WTC11 (cell line): ENCODE results near the gene WNT1. TPM values are rescaled to one million over a fixed set of nuclear protein-coding genes. Genes with fewer than 3 reads are reported as not detected.

ENCODE experiments used
- CREB1 ChIP-seq: sonication (generic); formaldehyde crosslinking; IDR thresholded peaks from 2 replicates; pipeline ENCODE4 v1.8.0; 2023; ENCODE audit warnings: mild to moderate bottlenecking, missing genetic modification reagents
- CREM ChIP-seq: sonication (generic); formaldehyde crosslinking; IDR thresholded peaks from 2 replicates; pipeline ENCODE4 v1.8.1; 2022; ENCODE audit warnings: mild to moderate bottlenecking, missing genetic modification reagents, moderate library complexity
- MXD4 ChIP-seq: fragments of 250-450 bp; sonication (Bioruptor Pico); IDR thresholded peaks from 2 replicates; pipeline ENCODE4 v1.8.0; 2021; ENCODE audit warnings: mild to moderate bottlenecking, moderate library complexity, borderline replicate concordance
- NFYB ChIP-seq: sonication (generic); formaldehyde crosslinking; conservative IDR thresholded peaks from 2 replicates; pipeline ENCODE4 v1.8.0; 2022; ENCODE audit warnings: low read depth, missing genetic modification reagents
- NR1H2 ChIP-seq: sonication (generic); formaldehyde crosslinking; IDR thresholded peaks from 2 replicates; pipeline ENCODE4 v1.9.0; 2021; ENCODE audit warnings: mild to moderate bottlenecking, moderate library complexity, missing genetic modification reagents
- SMAD4 ChIP-seq: sonication (generic); formaldehyde crosslinking; IDR thresholded peaks from 2 replicates; pipeline ENCODE4 v1.8.0; 2022; ENCODE audit warnings: mild to moderate bottlenecking, missing genetic modification reagents
- SP1 ChIP-seq: sonication (generic); formaldehyde crosslinking; conservative IDR thresholded peaks from 2 replicates; pipeline ENCODE4 v1.8.1; 2022; ENCODE audit warnings: missing genetic modification reagents
- TCF7 ChIP-seq: sonication (generic); formaldehyde crosslinking; IDR thresholded peaks from 2 replicates; pipeline ENCODE4 v1.8.0; 2022; ENCODE audit warnings: mild to moderate bottlenecking, low read depth, missing genetic modification reagents, moderate library complexity
- ZNF121 ChIP-seq: sonication (generic); formaldehyde crosslinking; IDR thresholded peaks from 2 replicates; pipeline ENCODE4 v1.8.0; 2023; ENCODE audit warnings: missing genetic modification reagents
- ZNF232 ChIP-seq: sonication (generic); formaldehyde crosslinking; IDR thresholded peaks from 2 replicates; pipeline ENCODE4 v1.8.0; 2022; ENCODE audit warnings: mild to moderate bottlenecking, missing genetic modification reagents
- ZNF317 ChIP-seq: sonication (generic); formaldehyde crosslinking; IDR thresholded peaks from 2 replicates; pipeline ENCODE4 v1.8.1; 2023; ENCODE audit warnings: low read depth, mild to moderate bottlenecking, moderate library complexity, missing genetic modification reagents, borderline replicate concordance
- ZNF416 ChIP-seq: fragments of 250-450 bp; sonication (Bioruptor Pico); IDR thresholded peaks from 2 replicates; pipeline ENCODE4 v1.9.0; 2021; ENCODE audit warnings: mild to moderate bottlenecking, inconsistent platforms
- total RNA-seq: library from RNA; stranded (reverse); gene quantifications from 3 replicates; pipeline ENCODE4 v1.2.3, GENCODE V29; 2021
- TF ChIP-seq, protein P1 (sequence below): sonication (generic); formaldehyde crosslinking; IDR thresholded peaks from 2 replicates; pipeline ENCODE4 v1.8.0; 2022; ENCODE audit warnings: mild to moderate bottlenecking, missing genetic modification reagents
- TF ChIP-seq, protein P2 (sequence below): sonication (generic); formaldehyde crosslinking; conservative IDR thresholded peaks from 2 replicates; pipeline ENCODE4 v1.8.1; 2023; ENCODE audit warnings: mild to moderate bottlenecking, low read depth, missing genetic modification reagents, moderate library complexity
- TF ChIP-seq, protein P3 (sequence below): sonication (generic); formaldehyde crosslinking; conservative IDR thresholded peaks from 2 replicates; pipeline ENCODE4 v1.8.1; 2022; ENCODE audit warnings: mild to moderate bottlenecking, missing genetic modification reagents
- TF ChIP-seq, protein P4 (sequence below): sonication (generic); formaldehyde crosslinking; IDR thresholded peaks from 2 replicates; pipeline ENCODE4 v1.8.1; 2022; ENCODE audit warnings: mild to moderate bottlenecking, missing genetic modification reagents, moderate library complexity, borderline replicate concordance
- TF ChIP-seq, protein P5 (sequence below): fragments of 250-450 bp; sonication (Bioruptor Pico); conservative IDR thresholded peaks from 2 replicates; pipeline ENCODE4 v1.9.0; 2021; ENCODE audit warnings: mild to moderate bottlenecking
- TF ChIP-seq, protein P6 (sequence below): sonication (generic); formaldehyde crosslinking; IDR thresholded peaks from 2 replicates; pipeline ENCODE4 v1.8.1; 2022; ENCODE audit warnings: low read depth, mild to moderate bottlenecking, moderate library complexity, missing genetic modification reagents, borderline replicate concordance
- TF ChIP-seq, protein P7 (sequence below): fragments of 250-450 bp; sonication (Bioruptor Pico); IDR thresholded peaks from 2 replicates; pipeline ENCODE4 v1.9.0; 2021; ENCODE audit warnings: moderate library complexity, mild to moderate bottlenecking, inconsistent platforms, borderline replicate concordance
- TF ChIP-seq, protein P8 (sequence below): fragments of 250-450 bp; sonication (Bioruptor Pico); IDR thresholded peaks from 2 replicates; pipeline ENCODE4 v1.9.0; 2021; ENCODE audit warnings: mild to moderate bottlenecking, borderline replicate concordance
- TF ChIP-seq, protein P9 (sequence below): fragments of 200-600 bp; IDR thresholded peaks from 2 replicates; pipeline ENCODE4 v1.8.0; 2022; ENCODE audit warnings: antibody characterized with exemption

The WNT1 gene
- total RNA-seq, 1 experiment from 2014 or later: not detected

DNA sequence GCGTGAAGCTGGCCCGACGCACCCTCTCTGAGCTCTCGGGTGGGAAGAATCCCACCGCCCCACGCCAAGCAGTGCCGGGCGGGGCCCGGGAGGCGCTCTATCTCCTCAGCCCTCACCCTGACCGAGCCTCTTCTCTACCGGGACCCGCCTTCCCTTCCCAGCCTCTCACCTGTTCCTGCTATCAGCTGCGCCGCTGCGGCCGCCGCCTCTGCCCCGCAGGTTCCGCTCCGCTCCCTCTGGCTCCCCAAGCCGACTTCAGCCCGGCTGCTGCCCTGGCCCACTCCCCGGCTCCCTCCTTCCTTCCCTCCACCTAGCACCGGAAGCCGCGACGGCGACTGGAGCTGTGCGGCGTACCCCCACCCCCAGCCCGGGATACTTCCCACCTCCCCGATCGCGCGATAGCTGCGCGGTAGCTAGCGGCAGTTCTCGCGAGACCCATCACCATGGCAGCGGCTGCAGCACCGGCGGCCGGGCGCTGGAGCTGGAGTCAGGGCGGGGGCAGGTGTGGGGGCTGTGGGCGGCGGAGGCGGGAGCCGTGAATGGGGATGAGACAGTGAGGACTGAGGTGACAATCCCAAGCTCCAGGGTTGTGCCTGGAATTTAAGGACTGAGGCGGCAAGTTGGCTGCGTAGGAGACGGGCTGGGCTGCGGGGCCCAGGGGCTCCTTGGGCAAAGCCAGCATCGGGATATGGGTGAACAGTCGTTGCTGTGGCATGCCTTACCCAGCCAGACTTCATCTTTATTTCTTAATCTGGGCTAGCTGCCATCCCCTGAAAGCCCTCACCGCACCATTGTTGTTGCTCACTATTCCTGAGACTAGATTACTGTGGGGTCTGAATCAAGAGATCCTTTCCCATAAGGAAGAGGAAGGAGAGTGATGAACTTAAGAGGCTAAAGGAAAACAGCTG, 20.7 kb upstream of the WNT1 start, which contains the start of gene ARF3 (continued):
- 0 out of 2 replicates have a peak, but pooled peaks have one; percentile 19 for TF ChIP-seq CREM (CRISPR knock-in tag)
- no peak for TF ChIP-seq TCF7
- peak; percentile 77 for TF ChIP-seq SP1 (CRISPR knock-in tag)
- no peak for TF ChIP-seq NR1H2 (CRISPR knock-in tag)
- TF ChIP-seq ZNF232 (CRISPR knock-in tag): peak; percentile 77; the same call in 1 of the 2 replicates
- TF ChIP-seq MXD4 (CRISPR knock-in tag): no peak
- TF ChIP-seq, protein P1, sequence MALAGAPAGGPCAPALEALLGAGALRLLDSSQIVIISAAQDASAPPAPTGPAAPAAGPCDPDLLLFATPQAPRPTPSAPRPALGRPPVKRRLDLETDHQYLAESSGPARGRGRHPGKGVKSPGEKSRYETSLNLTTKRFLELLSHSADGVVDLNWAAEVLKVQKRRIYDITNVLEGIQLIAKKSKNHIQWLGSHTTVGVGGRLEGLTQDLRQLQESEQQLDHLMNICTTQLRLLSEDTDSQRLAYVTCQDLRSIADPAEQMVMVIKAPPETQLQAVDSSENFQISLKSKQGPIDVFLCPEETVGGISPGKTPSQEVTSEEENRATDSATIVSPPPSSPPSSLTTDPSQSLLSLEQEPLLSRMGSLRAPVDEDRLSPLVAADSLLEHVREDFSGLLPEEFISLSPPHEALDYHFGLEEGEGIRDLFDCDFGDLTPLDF (CRISPR knock-in tag): no peak
- no peak for TF ChIP-seq CREB1 (CRISPR knock-in tag)
- TF ChIP-seq, protein P2, sequence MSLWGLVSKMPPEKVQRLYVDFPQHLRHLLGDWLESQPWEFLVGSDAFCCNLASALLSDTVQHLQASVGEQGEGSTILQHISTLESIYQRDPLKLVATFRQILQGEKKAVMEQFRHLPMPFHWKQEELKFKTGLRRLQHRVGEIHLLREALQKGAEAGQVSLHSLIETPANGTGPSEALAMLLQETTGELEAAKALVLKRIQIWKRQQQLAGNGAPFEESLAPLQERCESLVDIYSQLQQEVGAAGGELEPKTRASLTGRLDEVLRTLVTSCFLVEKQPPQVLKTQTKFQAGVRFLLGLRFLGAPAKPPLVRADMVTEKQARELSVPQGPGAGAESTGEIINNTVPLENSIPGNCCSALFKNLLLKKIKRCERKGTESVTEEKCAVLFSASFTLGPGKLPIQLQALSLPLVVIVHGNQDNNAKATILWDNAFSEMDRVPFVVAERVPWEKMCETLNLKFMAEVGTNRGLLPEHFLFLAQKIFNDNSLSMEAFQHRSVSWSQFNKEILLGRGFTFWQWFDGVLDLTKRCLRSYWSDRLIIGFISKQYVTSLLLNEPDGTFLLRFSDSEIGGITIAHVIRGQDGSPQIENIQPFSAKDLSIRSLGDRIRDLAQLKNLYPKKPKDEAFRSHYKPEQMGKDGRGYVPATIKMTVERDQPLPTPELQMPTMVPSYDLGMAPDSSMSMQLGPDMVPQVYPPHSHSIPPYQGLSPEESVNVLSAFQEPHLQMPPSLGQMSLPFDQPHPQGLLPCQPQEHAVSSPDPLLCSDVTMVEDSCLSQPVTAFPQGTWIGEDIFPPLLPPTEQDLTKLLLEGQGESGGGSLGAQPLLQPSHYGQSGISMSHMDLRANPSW (CRISPR knock-in tag): no peak
- TF ChIP-seq, protein P3, sequence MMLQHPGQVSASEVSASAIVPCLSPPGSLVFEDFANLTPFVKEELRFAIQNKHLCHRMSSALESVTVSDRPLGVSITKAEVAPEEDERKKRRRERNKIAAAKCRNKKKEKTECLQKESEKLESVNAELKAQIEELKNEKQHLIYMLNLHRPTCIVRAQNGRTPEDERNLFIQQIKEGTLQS (CRISPR knock-in tag): no peak
- TF ChIP-seq ZNF121: no peak
- TF ChIP-seq, protein P4, sequence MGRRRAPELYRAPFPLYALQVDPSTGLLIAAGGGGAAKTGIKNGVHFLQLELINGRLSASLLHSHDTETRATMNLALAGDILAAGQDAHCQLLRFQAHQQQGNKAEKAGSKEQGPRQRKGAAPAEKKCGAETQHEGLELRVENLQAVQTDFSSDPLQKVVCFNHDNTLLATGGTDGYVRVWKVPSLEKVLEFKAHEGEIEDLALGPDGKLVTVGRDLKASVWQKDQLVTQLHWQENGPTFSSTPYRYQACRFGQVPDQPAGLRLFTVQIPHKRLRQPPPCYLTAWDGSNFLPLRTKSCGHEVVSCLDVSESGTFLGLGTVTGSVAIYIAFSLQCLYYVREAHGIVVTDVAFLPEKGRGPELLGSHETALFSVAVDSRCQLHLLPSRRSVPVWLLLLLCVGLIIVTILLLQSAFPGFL: no peak
- TF ChIP-seq, protein P5, sequence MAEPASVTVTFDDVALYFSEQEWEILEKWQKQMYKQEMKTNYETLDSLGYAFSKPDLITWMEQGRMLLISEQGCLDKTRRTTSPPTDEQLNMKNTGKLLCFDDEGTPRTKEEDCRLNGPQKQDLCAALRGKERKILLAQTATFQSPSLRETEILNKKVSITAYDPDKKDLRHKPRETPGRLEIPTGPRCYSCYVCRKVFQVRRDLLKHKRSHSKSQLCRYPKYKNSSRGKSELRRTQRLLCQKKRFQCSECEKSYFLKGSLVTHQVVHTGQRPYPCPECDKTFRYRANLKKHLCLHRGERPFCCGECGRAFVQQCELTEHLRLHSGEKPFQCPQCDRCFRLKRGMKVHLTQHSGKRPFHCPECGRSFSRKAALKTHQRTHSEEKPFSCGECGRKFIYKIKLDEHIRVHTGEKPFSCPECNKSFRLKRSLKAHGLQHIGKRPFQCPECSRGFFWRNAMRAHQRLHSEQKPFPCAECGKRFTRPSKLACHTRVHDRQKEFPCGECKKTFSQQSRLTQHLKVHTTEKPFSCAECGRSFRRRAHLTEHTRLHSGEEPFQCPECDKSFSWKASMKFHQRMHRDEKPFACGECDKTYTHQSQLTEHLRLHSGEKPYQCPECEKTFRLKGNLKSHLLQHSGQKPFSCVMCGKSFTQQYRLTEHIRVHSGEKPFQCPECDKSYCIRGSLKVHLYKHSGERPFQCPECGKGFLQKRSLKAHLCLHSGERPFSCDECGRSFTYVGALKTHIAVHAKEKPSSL: no peak
- TF ChIP-seq, protein P6, sequence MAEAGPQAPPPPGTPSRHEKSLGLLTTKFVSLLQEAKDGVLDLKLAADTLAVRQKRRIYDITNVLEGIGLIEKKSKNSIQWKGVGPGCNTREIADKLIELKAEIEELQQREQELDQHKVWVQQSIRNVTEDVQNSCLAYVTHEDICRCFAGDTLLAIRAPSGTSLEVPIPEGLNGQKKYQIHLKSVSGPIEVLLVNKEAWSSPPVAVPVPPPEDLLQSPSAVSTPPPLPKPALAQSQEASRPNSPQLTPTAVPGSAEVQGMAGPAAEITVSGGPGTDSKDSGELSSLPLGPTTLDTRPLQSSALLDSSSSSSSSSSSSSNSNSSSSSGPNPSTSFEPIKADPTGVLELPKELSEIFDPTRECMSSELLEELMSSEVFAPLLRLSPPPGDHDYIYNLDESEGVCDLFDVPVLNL (CRISPR knock-in tag): no peak
- TF ChIP-seq, protein P7, sequence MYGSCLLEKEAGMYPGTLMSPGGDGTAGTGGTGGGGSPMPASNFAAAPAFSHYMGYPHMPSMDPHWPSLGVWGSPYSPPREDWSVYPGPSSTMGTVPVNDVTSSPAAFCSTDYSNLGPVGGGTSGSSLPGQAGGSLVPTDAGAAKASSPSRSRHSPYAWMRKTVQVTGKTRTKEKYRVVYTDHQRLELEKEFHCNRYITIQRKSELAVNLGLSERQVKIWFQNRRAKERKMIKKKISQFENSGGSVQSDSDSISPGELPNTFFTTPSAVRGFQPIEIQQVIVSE (CRISPR knock-in tag): no peak
- TF ChIP-seq ZNF317 (CRISPR knock-in tag): 0 out of 2 replicates have a peak, but pooled peaks have one; percentile 39
- TF ChIP-seq, protein P8, sequence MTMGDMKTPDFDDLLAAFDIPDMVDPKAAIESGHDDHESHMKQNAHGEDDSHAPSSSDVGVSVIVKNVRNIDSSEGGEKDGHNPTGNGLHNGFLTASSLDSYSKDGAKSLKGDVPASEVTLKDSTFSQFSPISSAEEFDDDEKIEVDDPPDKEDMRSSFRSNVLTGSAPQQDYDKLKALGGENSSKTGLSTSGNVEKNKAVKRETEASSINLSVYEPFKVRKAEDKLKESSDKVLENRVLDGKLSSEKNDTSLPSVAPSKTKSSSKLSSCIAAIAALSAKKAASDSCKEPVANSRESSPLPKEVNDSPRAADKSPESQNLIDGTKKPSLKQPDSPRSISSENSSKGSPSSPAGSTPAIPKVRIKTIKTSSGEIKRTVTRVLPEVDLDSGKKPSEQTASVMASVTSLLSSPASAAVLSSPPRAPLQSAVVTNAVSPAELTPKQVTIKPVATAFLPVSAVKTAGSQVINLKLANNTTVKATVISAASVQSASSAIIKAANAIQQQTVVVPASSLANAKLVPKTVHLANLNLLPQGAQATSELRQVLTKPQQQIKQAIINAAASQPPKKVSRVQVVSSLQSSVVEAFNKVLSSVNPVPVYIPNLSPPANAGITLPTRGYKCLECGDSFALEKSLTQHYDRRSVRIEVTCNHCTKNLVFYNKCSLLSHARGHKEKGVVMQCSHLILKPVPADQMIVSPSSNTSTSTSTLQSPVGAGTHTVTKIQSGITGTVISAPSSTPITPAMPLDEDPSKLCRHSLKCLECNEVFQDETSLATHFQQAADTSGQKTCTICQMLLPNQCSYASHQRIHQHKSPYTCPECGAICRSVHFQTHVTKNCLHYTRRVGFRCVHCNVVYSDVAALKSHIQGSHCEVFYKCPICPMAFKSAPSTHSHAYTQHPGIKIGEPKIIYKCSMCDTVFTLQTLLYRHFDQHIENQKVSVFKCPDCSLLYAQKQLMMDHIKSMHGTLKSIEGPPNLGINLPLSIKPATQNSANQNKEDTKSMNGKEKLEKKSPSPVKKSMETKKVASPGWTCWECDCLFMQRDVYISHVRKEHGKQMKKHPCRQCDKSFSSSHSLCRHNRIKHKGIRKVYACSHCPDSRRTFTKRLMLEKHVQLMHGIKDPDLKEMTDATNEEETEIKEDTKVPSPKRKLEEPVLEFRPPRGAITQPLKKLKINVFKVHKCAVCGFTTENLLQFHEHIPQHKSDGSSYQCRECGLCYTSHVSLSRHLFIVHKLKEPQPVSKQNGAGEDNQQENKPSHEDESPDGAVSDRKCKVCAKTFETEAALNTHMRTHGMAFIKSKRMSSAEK (CRISPR knock-in tag): no peak
- TF ChIP-seq SMAD4 (CRISPR knock-in tag): no peak; the same call in 1 of the 2 replicates
- TF ChIP-seq, protein P9, sequence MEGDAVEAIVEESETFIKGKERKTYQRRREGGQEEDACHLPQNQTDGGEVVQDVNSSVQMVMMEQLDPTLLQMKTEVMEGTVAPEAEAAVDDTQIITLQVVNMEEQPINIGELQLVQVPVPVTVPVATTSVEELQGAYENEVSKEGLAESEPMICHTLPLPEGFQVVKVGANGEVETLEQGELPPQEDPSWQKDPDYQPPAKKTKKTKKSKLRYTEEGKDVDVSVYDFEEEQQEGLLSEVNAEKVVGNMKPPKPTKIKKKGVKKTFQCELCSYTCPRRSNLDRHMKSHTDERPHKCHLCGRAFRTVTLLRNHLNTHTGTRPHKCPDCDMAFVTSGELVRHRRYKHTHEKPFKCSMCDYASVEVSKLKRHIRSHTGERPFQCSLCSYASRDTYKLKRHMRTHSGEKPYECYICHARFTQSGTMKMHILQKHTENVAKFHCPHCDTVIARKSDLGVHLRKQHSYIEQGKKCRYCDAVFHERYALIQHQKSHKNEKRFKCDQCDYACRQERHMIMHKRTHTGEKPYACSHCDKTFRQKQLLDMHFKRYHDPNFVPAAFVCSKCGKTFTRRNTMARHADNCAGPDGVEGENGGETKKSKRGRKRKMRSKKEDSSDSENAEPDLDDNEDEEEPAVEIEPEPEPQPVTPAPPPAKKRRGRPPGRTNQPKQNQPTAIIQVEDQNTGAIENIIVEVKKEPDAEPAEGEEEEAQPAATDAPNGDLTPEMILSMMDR: no peak
- TF ChIP-seq NFYB (CRISPR knock-in tag): no peak
- no peak for TF ChIP-seq ZNF416 (CRISPR knock-in tag)
